Measurements from ENCODE around the gene PGBD5. TPM values are rescaled to one million over a fixed set of nuclear protein-coding genes. Genes with fewer than 3 reads are reported as not detected.

PGBD5 gene
- polyA plus RNA-seq, 1 donor = 1.6 TPM

GRCh38 chr1:230308821-230309220 lies 117.3 kb downstream of the PGBD5 start:
- Histone ChIP-seq H3K27me3 (ENCODE audit: control insufficient read depth, insufficient read depth, low read length) (no peaks in the 10 kb centered on the region), H3K4me3 (ENCODE audit: low read length) (no peak overlapping the region), H3K36me3 (ENCODE audit: control insufficient read depth, insufficient read depth, low read length) (no peaks in the 10 kb centered on the region), H3K27ac (ENCODE audit: low read length) (no peak overlapping the region), H3K9me3 (ENCODE audit: control insufficient read depth, low read depth, low read length) (no peaks in the 10 kb centered on the region), H3K4me1 (ENCODE audit: control insufficient read depth, insufficient read depth, low read length) (no peaks in the 10 kb centered on the region)
- WGBS (ENCODE audit: insufficient coverage, low lambda C conversion rate) = no CpG with 5 or more reads among the region's 17 CpGs
- DNase-seq = no peak

- no peak overlapping the region for H3K27ac ChIP-seq (ENCODE audit: low read length)
- H3K27me3 ChIP-seq (ENCODE audit: control insufficient read depth, insufficient read depth, low read length) = no peaks in the 10 kb centered on the region
- no peaks in the 10 kb centered on the region for H3K9me3 ChIP-seq (ENCODE audit: control insufficient read depth, low read depth, low read length)
- 100% methylated on average over 1 of the region's 8 CpGs for WGBS (ENCODE audit: insufficient coverage, low lambda C conversion rate)
- no peak overlapping the region for H3K4me3 ChIP-seq (ENCODE audit: low read length)
- no peaks in the 10 kb centered on the region for H3K4me1 ChIP-seq (ENCODE audit: control insufficient read depth, insufficient read depth, low read length)
- no peak for DNase-seq
- no peaks in the 10 kb centered on the region for H3K36me3 ChIP-seq (ENCODE audit: control insufficient read depth, insufficient read depth, low read length)
These were observed 118.1 kb downstream of the PGBD5 start for GRCh38 chr1:230308039-230308438.

GRCh38 chr1:230307213-230307612 lies 118.9 kb downstream of the PGBD5 start:
- no peak overlapping the region for H3K4me3 ChIP-seq (ENCODE audit: low read length)
- no peaks in the 10 kb centered on the region for H3K27me3 ChIP-seq (ENCODE audit: control insufficient read depth, insufficient read depth, low read length)
- no peak overlapping the region for H3K27ac ChIP-seq (ENCODE audit: low read length)
- DNase-seq = no peak
- H3K36me3 ChIP-seq (ENCODE audit: control insufficient read depth, insufficient read depth, low read length) = no peaks in the 10 kb centered on the region
- no peaks in the 10 kb centered on the region for H3K4me1 ChIP-seq (ENCODE audit: control insufficient read depth, insufficient read depth, low read length)
- WGBS (ENCODE audit: insufficient coverage, low lambda C conversion rate) = 100% methylated on average over 1 of the region's 4 CpGs
- H3K9me3 ChIP-seq (ENCODE audit: control insufficient read depth, low read depth, low read length) = no peaks in the 10 kb centered on the region

GRCh38 chr1:230306169-230306568 lies 120.0 kb downstream of the PGBD5 start:
- Histone ChIP-seq H3K36me3 (ENCODE audit: control insufficient read depth, insufficient read depth, low read length) (no peaks in the 10 kb centered on the region), H3K4me1 (ENCODE audit: control insufficient read depth, insufficient read depth, low read length) (peaks cover 4% of the 10 kb centered on the region), H3K4me3 (ENCODE audit: low read length) (no peak overlapping the region), H3K27ac (ENCODE audit: low read length) (no peak overlapping the region), H3K9me3 (ENCODE audit: control insufficient read depth, low read depth, low read length) (no peaks in the 10 kb centered on the region), H3K27me3 (ENCODE audit: control insufficient read depth, insufficient read depth, low read length) (no peaks in the 10 kb centered on the region)
- no peak for DNase-seq
- 67% methylated on average over 1 of the region's 4 CpGs for WGBS (ENCODE audit: insufficient coverage, low lambda C conversion rate)

- no peak for DNase-seq
- no peak overlapping the region for H3K4me3 ChIP-seq (ENCODE audit: low read length)
- no peaks in the 10 kb centered on the region for H3K9me3 ChIP-seq (ENCODE audit: control insufficient read depth, low read depth, low read length)
- no peaks in the 10 kb centered on the region for H3K27me3 ChIP-seq (ENCODE audit: control insufficient read depth, insufficient read depth, low read length)
- H3K4me1 ChIP-seq (ENCODE audit: control insufficient read depth, insufficient read depth, low read length) = peaks cover 25% of the 10 kb centered on the region
- H3K36me3 ChIP-seq (ENCODE audit: control insufficient read depth, insufficient read depth, low read length) = no peaks in the 10 kb centered on the region
- WGBS (ENCODE audit: insufficient coverage, low lambda C conversion rate) = no CpG with 5 or more reads among the region's 6 CpGs
- no peak overlapping the region for H3K27ac ChIP-seq (ENCODE audit: low read length)
These were observed 122.3 kb downstream of the PGBD5 start for GRCh38 chr1:230303822-230304221.

- peaks cover 25% of the 10 kb centered on the region for H3K4me1 ChIP-seq (ENCODE audit: control insufficient read depth, insufficient read depth, low read length)
- H3K4me3 ChIP-seq (ENCODE audit: low read length) = no peak overlapping the region
- WGBS (ENCODE audit: insufficient coverage, low lambda C conversion rate) = 100% methylated on average over 2 of the region's 6 CpGs
- H3K27me3 ChIP-seq (ENCODE audit: control insufficient read depth, insufficient read depth, low read length) = no peaks in the 10 kb centered on the region
- H3K36me3 ChIP-seq (ENCODE audit: control insufficient read depth, insufficient read depth, low read length) = no peaks in the 10 kb centered on the region
- no peak for DNase-seq
- H3K27ac ChIP-seq (ENCODE audit: low read length) = no peak overlapping the region
- no peaks in the 10 kb centered on the region for H3K9me3 ChIP-seq (ENCODE audit: control insufficient read depth, low read depth, low read length)
These were observed 123.1 kb downstream of the PGBD5 start for GRCh38 chr1:230303069-230303468.

GRCh38 chr1:230301822-230302221 lies 124.3 kb downstream of the PGBD5 start:
- WGBS (ENCODE audit: insufficient coverage, low lambda C conversion rate) = no CpG with 5 or more reads among the region's 6 CpGs
- no peaks in the 10 kb centered on the region for H3K27me3 ChIP-seq (ENCODE audit: control insufficient read depth, insufficient read depth, low read length)
- peaks cover 25% of the 10 kb centered on the region for H3K4me1 ChIP-seq (ENCODE audit: control insufficient read depth, insufficient read depth, low read length)
- H3K9me3 ChIP-seq (ENCODE audit: control insufficient read depth, low read depth, low read length) = no peaks in the 10 kb centered on the region
- no peak for DNase-seq
- no peaks in the 10 kb centered on the region for H3K36me3 ChIP-seq (ENCODE audit: control insufficient read depth, insufficient read depth, low read length)
- H3K27ac ChIP-seq (ENCODE audit: low read length) = no peak overlapping the region
- no peak overlapping the region for H3K4me3 ChIP-seq (ENCODE audit: low read length)

- no peaks in the 10 kb centered on the region for H3K9me3 ChIP-seq (ENCODE audit: control insufficient read depth, low read depth, low read length)
- DNase-seq = no peak
- H3K27ac ChIP-seq (ENCODE audit: low read length) = no peak overlapping the region
- no CpG with 5 or more reads among the region's 8 CpGs for WGBS (ENCODE audit: insufficient coverage, low lambda C conversion rate)
- H3K4me1 ChIP-seq (ENCODE audit: control insufficient read depth, insufficient read depth, low read length) = peaks cover 25% of the 10 kb centered on the region
- H3K27me3 ChIP-seq (ENCODE audit: control insufficient read depth, insufficient read depth, low read length) = no peaks in the 10 kb centered on the region
- H3K36me3 ChIP-seq (ENCODE audit: control insufficient read depth, insufficient read depth, low read length) = no peaks in the 10 kb centered on the region
- H3K4me3 ChIP-seq (ENCODE audit: low read length) = no peak overlapping the region
These were observed 124.8 kb downstream of the PGBD5 start for GRCh38 chr1:230301322-230301721.

GRCh38 chr1:230300322-230301301 lies 125.5 kb downstream of the PGBD5 start:
- H3K9me3 ChIP-seq (ENCODE audit: control insufficient read depth, low read depth, low read length) = no peaks in the 10 kb centered on the region

GRCh38 chr1:230299191-230300006 lies 126.7 kb downstream of the PGBD5 start:
- peak overlapping the region; percentile 77 for H3K27ac ChIP-seq (ENCODE audit: low read length)

More at GRCh38 chr1:230300322-230301301, 125.5 kb downstream of the PGBD5 start:
- no peak for DNase-seq
- no CpG with 5 or more reads among the region's 26 CpGs for WGBS (ENCODE audit: insufficient coverage, low lambda C conversion rate)
- H3K36me3 ChIP-seq (ENCODE audit: control insufficient read depth, insufficient read depth, low read length) = no peaks in the 10 kb centered on the region
- H3K27ac ChIP-seq (ENCODE audit: low read length) = peak overlapping the region; percentile 77
- peaks cover 25% of the 10 kb centered on the region for H3K4me1 ChIP-seq (ENCODE audit: control insufficient read depth, insufficient read depth, low read length)
- no peaks in the 10 kb centered on the region for H3K27me3 ChIP-seq (ENCODE audit: control insufficient read depth, insufficient read depth, low read length)
- no peak overlapping the region for H3K4me3 ChIP-seq (ENCODE audit: low read length)

More at GRCh38 chr1:230299191-230300006, 126.7 kb downstream of the PGBD5 start:
- no peaks in the 10 kb centered on the region for H3K9me3 ChIP-seq (ENCODE audit: control insufficient read depth, low read depth, low read length)
- H3K27me3 ChIP-seq (ENCODE audit: control insufficient read depth, insufficient read depth, low read length) = no peaks in the 10 kb centered on the region
- WGBS (ENCODE audit: insufficient coverage, low lambda C conversion rate) = no CpG with 5 or more reads among the region's 15 CpGs
- DNase-seq = peak; percentile 81 to 95
- H3K4me3 ChIP-seq (ENCODE audit: low read length) = no peak overlapping the region
- no peaks in the 10 kb centered on the region for H3K36me3 ChIP-seq (ENCODE audit: control insufficient read depth, insufficient read depth, low read length)
- peaks cover 25% of the 10 kb centered on the region for H3K4me1 ChIP-seq (ENCODE audit: control insufficient read depth, insufficient read depth, low read length)
